SK-N-SH treated with all-trans-retinoic acid at 6 μM for 48 hours (cell line): ENCODE measurements around the gene ATOX1.

ENCODE experiments used
- ATAC-seq: fragments of 200-7000 bp; cut with Tn5 transposase; 3 replicates; pipeline ENCODE4 v1.9.1; 2020; ENCODE audit warnings: mild to moderate bottlenecking, moderate library complexity
- BACH2 ChIP-seq: fragments of 250-450 bp; sonication (Bioruptor Pico); IDR thresholded peaks from 2 replicates; pipeline ENCODE4 v1.9.0; 2021; ENCODE audit warnings: mild to moderate bottlenecking, borderline replicate concordance
- CREB5 ChIP-seq: fragments of 250-450 bp; sonication (Bioruptor Pico); IDR thresholded peaks from 2 replicates; pipeline ENCODE4 v1.5.1; 2020; ENCODE audit warnings: low read depth, mild to moderate bottlenecking, moderate library complexity
- CSDC2 ChIP-seq: fragments of 250-450 bp; sonication (Bioruptor Pico); IDR thresholded peaks from 2 replicates; pipeline ENCODE4 v1.5.0; 2020; ENCODE audit warnings: mild to moderate bottlenecking, moderate library complexity
- CSRNP3 ChIP-seq: fragments of 250-450 bp; sonication (Bioruptor Pico); IDR thresholded peaks from 2 replicates; pipeline ENCODE4 v1.5.1; 2021; ENCODE audit warnings: mild to moderate bottlenecking, moderate library complexity
- ESRRG ChIP-seq: fragments of 250-450 bp; sonication (Bioruptor Pico); IDR thresholded peaks from 2 replicates; pipeline ENCODE4 v1.6.1; 2021; ENCODE audit warnings: mild to moderate bottlenecking
- GLIS3 ChIP-seq: fragments of 250-450 bp; sonication (Bioruptor Pico); IDR thresholded peaks from 2 replicates; pipeline ENCODE4 v1.5.0; 2020; ENCODE audit warnings: mild to moderate bottlenecking, moderate library complexity
- ISL1 ChIP-seq: fragments of 250-450 bp; sonication (Bioruptor Pico); IDR thresholded peaks from 2 replicates; pipeline ENCODE4 v2.1.2; 2022; ENCODE audit warnings: mild to moderate bottlenecking, moderate library complexity
- OSR1 ChIP-seq: fragments of 250-450 bp; sonication (Bioruptor Pico); IDR thresholded peaks from 2 replicates; pipeline ENCODE4 v1.8.0; 2022; ENCODE audit warnings: moderate library complexity, mild to moderate bottlenecking, inconsistent platforms
- PATZ1 ChIP-seq: fragments of 250-450 bp; sonication (Bioruptor Pico); IDR thresholded peaks from 2 replicates; pipeline ENCODE4 v1.8.0; 2020; ENCODE audit warnings: mild to moderate bottlenecking, moderate library complexity, borderline replicate concordance
- POU6F1 ChIP-seq: fragments of 250-450 bp; sonication (Bioruptor Pico); IDR thresholded peaks from 2 replicates; pipeline ENCODE4 v1.8.0; 2021; ENCODE audit warnings: low read depth, mild to moderate bottlenecking, moderate library complexity, borderline replicate concordance
- PPARA ChIP-seq: fragments of 250-450 bp; sonication (Bioruptor Pico); IDR thresholded peaks from 2 replicates; pipeline ENCODE4 v1.5.0; 2020; ENCODE audit warnings: mild to moderate bottlenecking, borderline replicate concordance
- RARB ChIP-seq: fragments of 250-450 bp; sonication (Bioruptor Pico); IDR thresholded peaks from 2 replicates; pipeline ENCODE4 v1.8.0; 2021; ENCODE audit warnings: mild to moderate bottlenecking, moderate library complexity
- SNAI2 ChIP-seq: fragments of 250-450 bp; sonication (Bioruptor Pico); IDR thresholded peaks from 2 replicates; pipeline ENCODE4 v1.5.0; 2020; ENCODE audit warnings: mild to moderate bottlenecking, moderate library complexity
- TCF4 ChIP-seq: fragments of 250-450 bp; sonication (Bioruptor Pico); IDR thresholded peaks from 2 replicates; pipeline ENCODE4 v1.8.0; 2021; ENCODE audit warnings: mild to moderate bottlenecking, moderate library complexity, borderline replicate concordance
- TOX ChIP-seq: fragments of 250-450 bp; sonication (Bioruptor Pico); IDR thresholded peaks from 2 replicates; pipeline ENCODE4 v1.8.0; 2021; ENCODE audit warnings: mild to moderate bottlenecking, moderate library complexity, borderline replicate concordance
- TSHZ2 ChIP-seq: fragments of 250-450 bp; sonication (Bioruptor Pico); IDR thresholded peaks from 2 replicates; pipeline ENCODE4 v1.5.0; 2020; ENCODE audit warnings: mild to moderate bottlenecking, moderate library complexity
- ZC3H10 ChIP-seq: fragments of 250-450 bp; sonication (Bioruptor Pico); IDR thresholded peaks from 2 replicates; pipeline ENCODE4 v1.5.1; 2021; ENCODE audit warnings: mild to moderate bottlenecking, moderate library complexity
- ZFP3 ChIP-seq: fragments of 250-450 bp; sonication (Bioruptor Pico); IDR thresholded peaks from 2 replicates; pipeline ENCODE4 v1.5.0; 2020; ENCODE audit warnings: mild to moderate bottlenecking, moderate library complexity
- ZFP30 ChIP-seq: fragments of 450-650 bp; formaldehyde crosslinking; IDR thresholded peaks from 2 replicates; pipeline ENCODE4 v1.5.0; 2022; ENCODE audit warnings: mild to moderate bottlenecking, moderate library complexity
- ZNF565 ChIP-seq: fragments of 450-650 bp; formaldehyde crosslinking; conservative IDR thresholded peaks from 2 replicates; pipeline ENCODE4 v1.5.0; 2020; ENCODE audit warnings: low read depth, mild to moderate bottlenecking, moderate library complexity
- ZNF70 ChIP-seq: fragments of 450-650 bp; formaldehyde crosslinking; IDR thresholded peaks from 2 replicates; pipeline ENCODE4 v1.5.0; 2020; ENCODE audit warnings: mild to moderate bottlenecking, moderate library complexity
- ZNF8 ChIP-seq: fragments of 450-650 bp; formaldehyde crosslinking; IDR thresholded peaks from 2 replicates; pipeline ENCODE4 v1.5.0; 2020; ENCODE audit warnings: mild to moderate bottlenecking, moderate library complexity

The ATOX1 gene

GRCh38 chr5:151722546-151722945 lies 35.9 kb downstream of the ATOX1 start:
- no peak for ATAC-seq
- TF ChIP-seq ESRRG (no peak), PPARA (CRISPR knock-in tag) (no peak), GLIS3 (CRISPR knock-in tag) (no peak), ISL1 (no peak), TOX (CRISPR knock-in tag) (no peak), ZNF70 (no peak), CSRNP3 (CRISPR knock-in tag) (no peak), BACH2 (no peak), ZNF565 (CRISPR knock-in tag) (no peak), CREB5 (no peak), PATZ1 (no peak), OSR1 (CRISPR knock-in tag) (no peak), SNAI2 (no peak), ZFP30 (CRISPR knock-in tag) (no peak), RARB (CRISPR knock-in tag) (no peak), ZNF8 (no peak), TSHZ2 (no peak), TCF4 (no peak)

GRCh38 chr5:151721812-151722391 lies 36.5 kb downstream of the ATOX1 start:
- no peak for TF ChIP-seq SNAI2
- no peak for TF ChIP-seq ZFP3 (CRISPR knock-in tag)
- TF ChIP-seq CSRNP3 (CRISPR knock-in tag), result no peak
- no peak for TF ChIP-seq TCF4
- TF ChIP-seq GLIS3 (CRISPR knock-in tag), result no peak
- TF ChIP-seq ZNF565 (CRISPR knock-in tag), result no peak
- no peak for TF ChIP-seq ISL1
- TF ChIP-seq, all 23 proteins: peak for 0
- no peak for ATAC-seq

GRCh38 chr5:151721087-151721646 lies 37.3 kb downstream of the ATOX1 start:
- ATAC-seq, result no peak
- no peak for TF ChIP-seq CSRNP3 (CRISPR knock-in tag)
- TF ChIP-seq PPARA (CRISPR knock-in tag), result no peak
- TF ChIP-seq OSR1 (CRISPR knock-in tag), result no peak
- no peak for TF ChIP-seq ZC3H10 (CRISPR knock-in tag)
- no peak for TF ChIP-seq CSDC2
- no peak for TF ChIP-seq ZFP3 (CRISPR knock-in tag)
- no peak for TF ChIP-seq POU6F1 (CRISPR knock-in tag)
- no peak for TF ChIP-seq CREB5
